Measurements from ENCODE around the gene RAD51.

- TF ChIP-seq CTCF (conservative IDR thresholded peaks at IDR 0.05) (no peak), EZH2 (IDR thresholded peaks at IDR 0.05; ENCODE audit: low read depth) (no peak)
These were observed 77.0 kb downstream of the RAD51 start for GRCh38 chr15:40772014-40772413.

All from PC-9 (cell line).